ENCODE measurements around the gene ZNF782.

- TF ChIP-seq CTCF (IDR thresholded peaks at IDR 0.05): no peak
- TF ChIP-seq POLR2A (IDR thresholded peaks at IDR 0.05): no peak
Measured at GRCh38 chr9:96779089-96779488, 75.2 kb downstream of the ZNF782 start.

Data from thyroid gland (tissue), 4 donors.